NCI-H2081 (cell line): Measurements from ENCODE around the gene ACTMAP.
"Not testable (repeated sequence)": the region's sequence is repeated elsewhere in the genome, so short reads cannot be mapped to it uniquely, and the experiment has no call there.

Experiments used
- DNase-seq, 2 experiments: peaks; one replicate each; lab custom pipeline; 2025; lab: John Stamatoyannopoulos, UW

The ACTMAP gene

DNA sequence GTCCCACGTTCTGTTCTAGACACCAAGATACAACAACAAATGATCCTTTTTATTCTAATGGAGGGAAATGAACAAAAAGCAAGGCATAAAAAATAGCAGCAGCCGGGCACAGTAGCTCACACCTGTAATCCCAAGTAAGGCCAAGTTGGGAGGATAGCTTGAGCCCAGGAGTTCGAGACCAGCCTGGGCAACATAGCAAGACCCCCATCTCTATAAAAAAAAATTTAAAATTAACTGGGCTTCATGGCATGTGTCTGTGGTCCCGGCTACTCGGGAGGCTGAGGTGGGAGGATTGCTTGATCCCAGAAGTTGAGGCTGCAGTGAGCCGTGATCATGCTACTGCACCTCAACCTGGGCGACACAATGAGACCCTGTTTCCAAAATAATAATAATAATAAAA, 26.1 kb upstream of the ACTMAP start:
- DNase-seq = no peak

DNA sequence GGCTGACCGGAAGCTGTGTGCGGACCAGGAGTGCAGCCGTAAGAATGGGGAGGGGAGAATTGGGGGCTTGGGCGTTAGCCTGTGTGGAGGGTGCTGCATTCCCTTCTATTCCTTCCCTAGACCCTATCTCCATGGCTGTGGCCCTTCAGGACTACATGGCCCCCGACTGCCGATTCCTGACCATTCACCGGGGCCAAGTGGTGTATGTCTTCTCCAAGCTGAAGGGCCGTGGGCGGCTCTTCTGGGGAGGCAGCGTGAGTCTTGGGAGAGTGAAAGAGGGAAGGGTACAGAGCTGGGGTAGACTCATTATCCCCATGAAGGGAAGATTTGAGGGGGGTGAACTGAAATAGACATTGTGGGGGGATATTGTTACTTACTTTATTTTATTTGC, 25.4 kb upstream of the ACTMAP start:
- no peak for DNase-seq

DNA sequence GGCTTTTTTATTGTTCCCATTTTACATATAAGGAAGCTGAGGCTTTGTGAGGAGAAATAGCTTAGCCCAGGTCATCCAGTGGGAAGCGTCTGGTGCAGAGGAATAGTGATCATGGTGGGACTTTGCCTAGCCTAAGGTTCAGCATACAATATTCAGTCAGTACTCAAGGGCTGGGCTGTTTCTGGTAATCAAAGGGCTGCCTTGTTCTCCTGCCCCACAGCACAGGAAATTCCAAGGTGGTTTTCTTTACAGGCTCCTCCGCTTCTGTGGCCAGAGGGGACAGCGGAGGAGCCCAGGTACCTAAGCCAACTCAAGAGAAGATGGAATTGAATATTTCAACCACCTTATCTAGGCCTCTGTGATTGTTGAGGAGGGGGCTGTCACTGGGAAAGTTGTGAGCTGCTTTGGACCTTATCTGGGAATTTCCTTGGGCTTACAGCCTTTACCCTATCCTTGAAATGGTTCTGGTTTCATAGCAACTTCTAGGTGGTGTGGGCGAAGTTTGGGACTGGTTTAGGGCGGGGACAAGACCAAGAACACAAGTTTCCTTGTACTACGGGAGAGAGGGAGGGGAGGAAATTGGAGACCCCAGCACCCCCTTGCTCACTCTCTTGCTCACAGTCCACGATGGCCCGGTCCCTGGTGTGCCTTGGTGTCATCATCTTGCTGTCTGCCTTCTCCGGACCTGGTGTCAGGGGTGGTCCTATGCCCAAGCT, 24.8 kb upstream of the ACTMAP start, which contains the start of gene MIA:
TSS of gene MIA (plus strand) at position 606 of the 716 bp plus-strand sequence. CDS start at position 628, 22 bp downstream.
- no peak for DNase-seq

DNA sequence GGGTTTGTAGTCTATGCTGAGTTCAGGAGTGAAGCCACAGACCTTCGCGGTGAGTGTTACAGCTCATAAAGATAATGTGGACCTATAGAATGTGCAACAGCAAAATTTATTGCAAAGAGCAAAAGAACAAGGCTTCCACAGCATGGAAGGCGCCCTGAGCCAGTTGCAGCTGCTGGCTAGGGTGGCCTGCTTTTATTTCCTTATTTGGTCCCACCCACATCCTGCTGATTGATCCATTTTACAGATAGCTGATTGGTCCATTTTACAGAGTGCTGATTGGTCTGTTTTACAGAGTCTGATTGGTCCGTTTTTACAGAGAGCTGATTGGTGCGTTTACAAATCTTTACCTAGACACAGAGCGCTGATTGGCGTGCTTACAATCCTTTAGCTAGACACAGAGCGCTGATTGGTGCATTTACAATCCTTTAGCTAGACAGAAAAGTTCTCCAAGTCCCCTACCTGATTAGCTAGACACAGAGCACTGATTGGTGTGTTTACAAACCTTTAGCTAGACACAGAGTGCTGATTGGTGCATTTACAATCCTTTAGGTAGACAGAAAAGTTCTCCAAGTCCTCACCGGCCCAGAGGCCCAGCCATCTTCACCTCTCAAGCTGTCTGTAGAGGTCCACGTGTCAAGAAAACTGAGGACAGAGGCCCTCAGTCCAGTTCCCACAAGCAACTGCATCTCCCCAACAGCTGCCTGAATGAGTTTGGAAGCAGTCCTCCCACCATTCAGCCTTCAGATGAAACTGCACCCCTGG, 21.0 kb upstream of the ACTMAP start:
- not testable (repeated sequence) for DNase-seq

DNA sequence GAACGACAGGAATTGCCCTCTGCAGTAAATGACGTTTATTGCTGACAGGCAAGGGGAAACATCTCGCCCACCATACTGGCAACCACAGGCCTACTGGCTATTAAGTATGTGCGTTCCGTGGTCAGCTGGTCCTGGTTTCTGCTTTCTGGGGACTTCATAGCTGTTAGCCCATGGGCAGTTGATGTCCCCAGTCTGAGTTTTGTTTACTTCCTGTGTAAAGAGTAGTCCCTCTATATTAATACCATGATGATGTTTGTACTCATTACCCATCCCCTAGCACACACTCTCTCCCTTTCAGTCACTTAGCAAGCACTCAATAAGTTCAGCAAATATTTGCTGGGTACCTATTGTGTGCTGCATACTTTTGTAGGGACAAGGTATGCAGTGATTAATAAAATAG, 18.6 kb upstream of the ACTMAP start:
- no peak for DNase-seq

DNA sequence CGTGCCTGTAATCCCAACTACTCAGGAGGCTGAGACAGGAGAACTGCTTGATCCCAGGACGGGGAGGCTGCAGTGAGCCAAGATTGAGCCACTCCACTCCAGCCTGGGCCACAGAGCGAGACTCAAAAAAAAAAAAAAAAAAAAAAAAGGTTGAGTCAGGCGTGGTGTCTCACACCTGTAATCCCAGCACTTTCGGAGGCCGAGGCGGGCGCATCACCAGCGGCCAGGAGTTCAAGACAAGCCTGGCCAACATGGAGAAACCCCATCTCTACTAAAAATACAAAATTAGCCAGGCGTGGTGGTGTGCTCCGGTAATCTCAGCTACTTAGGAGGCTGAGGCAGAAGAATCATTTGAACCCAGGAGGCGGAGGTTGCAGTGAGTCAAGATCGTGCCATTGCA, 16.1 kb upstream of the ACTMAP start:
- DNase-seq = not testable (repeated sequence)

DNA sequence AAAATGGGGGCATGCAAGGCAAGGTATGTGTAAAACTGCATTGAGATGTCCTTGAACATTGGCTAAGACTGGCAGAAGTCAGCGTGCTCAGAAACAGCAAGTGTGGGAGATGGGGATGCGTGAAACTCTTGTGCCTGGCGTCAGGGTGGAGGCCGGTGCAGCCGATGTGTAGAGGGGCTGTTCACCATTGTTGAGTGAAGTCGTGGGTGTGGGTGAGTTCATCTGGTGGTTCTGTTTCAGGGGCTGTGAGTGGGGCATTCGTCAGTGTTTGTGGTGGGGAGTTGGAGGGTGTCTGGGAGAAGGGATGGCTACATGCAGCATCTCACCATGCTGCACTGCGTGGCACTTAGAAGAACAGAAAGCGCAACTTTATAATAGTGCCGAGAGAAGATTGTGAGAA, 13.7 kb upstream of the ACTMAP start:
- DNase-seq = no peak

DNA sequence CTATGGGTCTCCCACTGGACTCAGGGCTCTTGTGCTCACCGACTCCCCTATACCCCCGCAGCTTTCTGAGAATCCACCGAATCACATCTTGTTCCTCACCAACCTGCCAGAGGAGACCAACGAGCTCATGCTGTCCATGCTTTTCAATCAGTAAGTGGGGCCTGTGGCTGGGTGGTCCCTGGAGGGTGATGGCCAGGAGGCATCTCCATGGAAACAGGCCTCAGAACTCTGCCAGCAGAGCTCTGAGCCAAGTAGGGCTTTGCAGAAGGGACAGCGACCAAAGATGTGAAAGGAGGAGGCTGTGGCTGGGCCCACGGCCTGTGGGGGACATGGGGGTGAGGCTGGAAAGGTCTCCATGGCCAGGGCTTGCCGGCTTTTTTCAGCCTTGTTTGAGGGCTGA, 13.2 kb upstream of the ACTMAP start:
- DNase-seq = no peak

DNA sequence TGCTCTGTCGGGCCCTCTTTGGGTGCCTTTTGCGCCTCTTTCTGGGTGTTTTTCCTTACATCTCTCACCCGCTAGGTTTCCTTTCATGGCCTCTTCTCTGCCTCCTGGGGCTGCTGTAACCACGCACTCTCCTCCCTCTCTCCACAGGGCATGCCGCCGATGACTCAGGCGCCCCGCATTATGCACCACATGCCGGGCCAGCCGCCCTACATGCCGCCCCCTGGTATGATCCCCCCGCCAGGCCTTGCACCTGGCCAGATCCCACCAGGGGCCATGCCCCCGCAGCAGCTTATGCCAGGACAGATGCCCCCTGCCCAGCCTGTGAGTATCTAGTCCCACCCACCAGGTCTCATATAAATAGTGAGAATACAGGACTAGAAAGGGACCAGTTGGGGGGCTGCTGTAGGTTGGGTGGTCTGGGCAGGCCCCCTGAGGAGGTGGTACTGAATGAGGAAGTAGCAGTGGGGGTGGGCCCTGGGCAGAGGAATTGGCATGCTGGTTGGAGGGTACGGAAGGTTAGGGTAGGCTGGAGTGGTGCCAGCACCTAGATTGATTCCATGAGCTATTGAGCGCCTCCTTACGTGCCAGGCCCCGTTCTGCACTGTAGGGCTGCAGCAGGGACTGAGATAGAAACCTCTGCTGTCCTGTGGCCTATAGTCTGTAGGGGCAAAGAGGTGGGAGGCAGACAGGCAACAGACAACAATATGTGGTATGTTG, 12.6 kb upstream of the ACTMAP start:
- no peak for DNase-seq

DNA sequence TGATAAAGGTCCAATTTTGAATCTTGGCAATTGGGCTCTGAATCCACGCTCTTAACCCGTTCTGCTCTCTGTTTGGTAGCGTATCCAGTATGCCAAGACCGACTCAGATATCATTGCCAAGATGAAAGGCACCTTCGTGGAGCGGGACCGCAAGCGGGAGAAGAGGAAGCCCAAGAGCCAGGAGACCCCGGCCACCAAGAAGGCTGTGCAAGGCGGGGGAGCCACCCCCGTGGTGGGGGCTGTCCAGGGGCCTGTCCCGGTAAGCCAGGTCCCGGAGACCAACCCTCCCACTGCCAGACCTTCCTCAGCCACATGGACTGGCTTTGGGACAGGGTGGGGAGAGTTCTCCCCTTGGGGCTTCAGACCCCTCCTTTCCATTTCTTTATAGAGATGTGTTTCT, 9.1 kb upstream of the ACTMAP start:
- no peak for DNase-seq

DNA sequence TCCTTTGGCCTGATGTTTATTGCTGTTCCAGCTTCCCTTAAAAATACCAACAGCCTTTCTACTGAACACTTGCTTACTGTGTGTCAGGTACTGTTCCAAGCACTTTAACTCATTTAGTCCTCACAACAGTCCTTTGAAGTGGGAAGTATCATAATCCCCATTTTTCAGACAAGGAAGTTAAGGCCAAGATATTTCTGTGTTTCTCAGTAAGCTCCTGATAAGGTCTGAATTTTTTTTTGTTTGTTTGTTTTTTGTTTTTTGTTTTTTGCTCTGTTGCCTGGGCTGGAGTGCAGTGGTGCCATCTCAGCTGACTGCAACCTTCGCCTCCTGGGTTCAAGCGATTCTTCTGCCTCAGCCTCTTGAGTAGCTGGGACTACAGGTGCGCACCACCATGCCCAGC, 8.2 kb upstream of the ACTMAP start:
- DNase-seq = no peak

DNA sequence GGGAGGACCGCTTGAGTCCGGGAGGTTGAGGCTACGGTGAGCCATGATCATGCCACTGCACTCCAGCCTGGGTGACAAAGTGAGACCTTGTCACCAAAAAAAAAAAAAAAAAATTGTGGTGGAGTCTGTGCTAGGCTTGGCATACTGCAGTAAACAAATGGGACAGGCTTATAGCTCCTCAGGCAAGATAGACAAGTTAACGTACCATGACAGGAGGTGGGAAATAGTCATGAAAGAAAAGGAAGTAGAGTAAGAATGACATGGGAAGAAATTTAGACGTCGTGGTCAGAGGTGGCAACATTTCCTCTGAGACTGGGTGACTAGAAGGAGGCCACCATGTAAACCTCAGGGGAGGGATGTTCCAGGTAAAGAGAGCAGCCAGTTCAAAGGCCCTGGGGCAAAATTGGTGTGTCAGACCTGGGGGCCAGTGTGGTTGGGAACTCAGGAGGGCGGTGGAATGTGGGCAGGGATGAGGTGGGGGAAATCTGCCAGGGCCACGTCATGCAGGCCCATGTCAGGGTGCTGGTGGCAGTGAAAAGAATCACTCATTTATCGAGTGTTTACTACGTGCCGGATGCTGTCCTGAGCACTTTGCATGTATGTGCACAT, 6.3 kb upstream of the ACTMAP start:
- DNase-seq = no peak

DNA sequence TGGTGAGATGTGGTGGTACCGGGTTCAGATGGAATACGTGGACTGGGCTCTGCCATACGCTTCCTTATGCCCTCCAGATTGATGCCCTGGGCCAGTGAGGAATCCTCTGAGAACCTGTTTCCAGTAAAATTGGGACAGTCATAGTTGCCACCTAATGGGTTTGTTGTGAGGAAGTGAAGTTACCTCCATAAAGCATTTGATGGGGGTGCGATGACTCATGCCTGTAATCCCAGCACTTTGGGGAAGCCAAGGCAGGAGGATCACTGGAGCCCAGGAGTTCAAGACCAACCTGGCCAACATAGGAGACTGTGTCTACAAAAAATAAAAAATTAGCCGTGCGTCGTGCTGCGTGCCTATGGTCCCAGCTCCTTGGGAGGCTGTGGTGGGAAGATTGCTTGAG, 5.5 kb upstream of the ACTMAP start:
- DNase-seq = no peak

DNA sequence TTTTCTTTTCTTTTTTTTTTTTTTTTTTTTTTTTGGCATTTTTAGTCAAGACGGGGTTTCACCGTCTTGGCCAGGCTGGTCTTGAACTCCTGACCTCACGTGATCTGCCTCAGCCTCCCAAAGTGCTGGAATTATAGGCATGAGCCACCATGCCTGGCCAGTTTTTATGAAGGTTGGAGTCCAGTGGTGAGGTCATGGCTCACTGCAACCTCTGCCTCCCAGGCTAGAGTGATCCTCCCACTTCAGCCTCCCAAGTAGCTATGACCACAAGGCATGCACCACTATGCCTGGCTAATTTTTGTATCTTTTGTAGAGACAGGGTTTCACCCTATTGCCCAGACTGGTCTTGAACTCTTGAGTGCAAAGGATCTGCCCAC, 5.0 kb upstream of the ACTMAP start:
- no peak for DNase-seq

DNA sequence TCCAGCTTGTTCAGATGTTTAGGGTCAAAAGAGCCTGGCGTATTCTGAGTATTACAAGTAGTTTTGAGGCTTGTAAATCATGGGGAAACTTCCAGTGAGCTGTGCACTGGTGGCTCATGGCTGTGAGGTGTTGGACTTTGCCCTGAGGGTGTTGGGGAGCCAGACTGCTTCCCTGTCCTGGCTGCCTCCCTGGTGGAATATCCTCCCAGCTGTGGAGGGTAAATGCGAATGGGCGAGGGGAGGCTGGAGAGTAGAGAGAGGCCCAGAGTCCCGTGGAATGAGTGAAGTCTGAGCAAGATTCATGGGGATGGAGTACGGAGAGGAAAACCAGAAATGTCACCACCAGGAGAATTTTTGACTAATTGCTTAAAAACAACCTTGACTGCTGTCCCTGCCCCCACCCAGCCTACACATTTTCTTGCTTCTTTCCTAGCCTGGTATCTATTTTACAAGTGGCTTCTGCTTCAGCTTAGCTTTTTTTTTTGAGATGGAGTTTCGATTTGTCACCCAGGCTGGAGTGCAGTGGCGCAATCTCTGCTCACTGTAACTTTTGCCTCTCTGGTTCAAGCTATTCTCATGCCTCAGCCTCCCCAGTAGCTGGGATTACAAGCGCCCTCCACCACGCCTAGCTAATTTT, 4.5 kb upstream of the ACTMAP start:
- no peak for DNase-seq

DNA sequence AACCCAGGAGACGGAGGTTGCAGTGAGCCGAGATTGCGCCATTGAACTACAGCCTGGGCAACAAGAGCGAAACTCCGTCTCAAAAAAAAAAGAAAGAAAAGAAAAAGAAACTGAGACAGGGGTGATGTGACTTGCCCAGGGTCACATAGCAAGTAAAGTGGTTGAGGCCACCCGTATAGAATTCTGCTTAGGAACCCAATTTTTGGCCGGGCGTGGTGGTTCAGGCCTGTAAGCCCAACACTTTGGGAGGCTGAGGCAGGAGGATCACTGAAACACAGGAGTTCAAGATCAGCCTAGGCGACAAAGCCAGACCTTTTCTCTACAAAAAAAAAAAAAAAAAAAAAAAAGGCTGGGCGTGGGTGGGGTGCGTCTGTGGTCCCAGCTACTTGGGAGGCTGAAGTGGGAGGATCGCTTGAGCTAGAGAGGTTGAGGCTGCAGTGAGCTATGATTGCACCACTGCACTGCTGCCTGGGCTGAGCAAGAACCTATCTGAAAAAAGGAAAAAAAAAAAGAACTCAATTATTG, 2.0 kb upstream of the ACTMAP start:
- no peak for DNase-seq

DNA sequence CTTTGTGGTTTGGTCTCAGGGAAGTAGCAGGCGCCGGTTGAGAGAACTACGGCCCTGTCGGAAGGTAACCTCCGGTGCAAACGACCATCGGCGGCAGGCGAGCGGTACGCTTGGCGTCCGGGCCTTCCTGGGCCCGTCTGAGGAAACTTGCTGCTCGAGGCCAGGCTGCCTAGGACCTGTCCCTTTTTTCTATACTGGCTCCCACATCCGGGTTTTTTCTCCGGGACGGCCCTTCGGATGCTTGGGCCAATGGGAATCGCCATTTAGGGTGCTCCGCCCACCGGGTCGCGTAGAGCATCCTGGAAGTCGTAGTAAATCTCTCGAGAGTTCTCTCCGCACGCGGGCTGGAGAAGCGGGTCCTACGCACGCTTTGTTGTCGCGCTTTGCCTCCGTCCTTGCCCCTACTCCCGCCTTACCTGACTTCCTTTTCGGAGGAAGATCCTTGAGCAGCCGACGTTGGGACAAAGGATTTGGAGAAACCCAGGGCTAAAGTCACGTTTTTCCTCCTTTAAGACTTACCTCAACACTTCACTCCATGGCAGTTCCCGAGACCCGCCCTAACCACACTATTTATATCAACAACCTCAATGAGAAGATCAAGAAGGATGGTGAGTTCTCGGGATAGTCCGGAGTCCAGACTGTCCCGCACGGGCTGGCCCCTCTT, 729 bp upstream of the ACTMAP start, which contains the start of gene SNRPA:
TSS of gene SNRPA (plus strand) at position 330 of the 664 bp plus-strand sequence. CDS start at position 536, 206 bp downstream.
- DNase-seq = peak; percentile 97 to 98

DNA sequence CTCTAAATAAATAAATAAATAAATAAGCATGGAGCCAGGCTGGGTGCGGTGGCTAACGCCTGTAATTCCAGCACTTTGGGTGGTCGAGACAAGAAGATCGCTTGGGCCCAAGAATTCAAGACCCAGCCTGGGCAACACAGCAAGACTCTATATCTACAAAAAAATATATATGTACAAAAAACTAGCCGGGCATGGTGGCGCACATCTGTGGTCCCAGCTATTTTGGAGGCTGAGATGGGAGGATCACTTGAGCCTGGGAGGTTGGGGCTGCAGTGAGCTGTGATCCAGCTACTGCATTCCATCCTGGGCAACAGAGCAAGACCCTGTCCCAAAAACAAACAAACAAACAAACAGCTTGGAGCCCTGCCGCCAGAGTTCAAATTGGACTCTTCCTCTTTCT, 2.7 kb downstream of the ACTMAP start:
- no peak for DNase-seq

DNA sequence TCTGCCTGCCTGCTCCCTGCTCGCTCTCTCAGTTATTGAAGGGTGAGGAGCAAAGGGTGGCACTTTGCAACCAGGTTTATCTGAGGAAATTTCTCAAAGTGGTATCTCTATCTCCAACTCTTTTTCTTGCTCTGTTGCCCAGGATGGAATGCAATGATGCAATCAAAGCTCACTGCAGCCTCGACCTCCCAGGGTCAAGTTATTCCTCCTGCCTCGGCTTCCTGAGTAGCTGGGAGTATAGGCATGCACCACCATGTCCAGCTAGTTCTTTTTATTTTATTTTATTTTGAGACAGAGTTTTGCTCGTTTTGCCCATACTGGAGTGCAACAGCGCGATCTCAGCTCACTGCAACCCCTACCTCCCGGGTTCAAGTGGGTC, 4.9 kb downstream of the ACTMAP start:
- no peak for DNase-seq

DNA sequence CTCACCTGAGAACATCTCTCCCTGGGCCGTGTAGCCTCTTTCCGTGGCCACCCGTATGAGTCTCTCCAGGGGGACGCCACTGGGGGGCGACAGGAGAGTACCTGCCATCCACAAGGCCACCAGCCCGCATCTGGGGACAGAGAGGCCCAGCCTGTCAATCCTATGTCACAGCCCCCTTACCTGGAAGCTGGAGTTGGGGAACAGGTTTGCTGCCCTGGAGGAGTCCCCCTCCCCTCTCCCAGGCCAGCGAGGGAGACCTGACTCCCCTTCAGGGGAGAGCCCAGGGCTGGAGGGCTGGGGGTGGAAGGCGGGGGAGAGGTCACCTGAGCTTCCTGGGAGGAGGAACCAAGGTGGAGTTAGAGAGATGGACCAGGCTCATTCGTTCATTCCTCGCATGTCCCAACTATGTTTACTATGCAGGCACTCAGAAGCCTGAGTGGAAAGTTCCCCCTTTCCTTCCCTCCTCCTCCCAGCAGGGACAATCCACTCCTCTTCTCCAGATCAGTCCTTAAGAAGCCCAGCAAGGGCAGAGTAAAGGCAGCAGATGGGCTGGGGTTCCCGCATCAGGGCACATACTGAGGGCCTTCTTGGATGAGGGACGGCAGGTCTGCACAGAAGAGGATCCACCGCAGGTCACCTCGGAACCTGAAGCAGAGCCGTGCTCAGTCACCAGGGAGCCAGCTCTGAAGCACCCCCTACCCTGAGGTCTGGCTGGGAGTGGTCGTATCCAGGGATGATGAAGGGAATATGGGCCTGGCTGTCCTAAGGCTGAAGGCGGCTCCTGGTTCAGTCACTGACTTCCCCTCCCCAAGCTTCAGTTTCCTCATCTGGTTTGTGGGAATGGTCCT, 5.5 kb downstream of the ACTMAP start:
- DNase-seq = no peak
